Epithelial cell of esophagus (primary cell): ENCODE measurements around the gene BABAM1.
A peak's percentile ranks its signal among the peaks of the same experiment; 100 is the strongest.

Experiments used
- DNase-seq: peaks from one replicate; pipeline ENCODE4 v3.0.0; 2010; ENCODE audit warnings: low read depth
- H3K4me3 ChIP-seq: 2 replicates; pipeline ENCODE4 v1.5.1; 2011; ENCODE audit warnings: mild to moderate bottlenecking, low read length, control low read depth
- CTCF ChIP-seq: IDR thresholded peaks from 2 replicates; pipeline ENCODE4 v1.5.1; 2011; ENCODE audit warnings: low read depth, mild to moderate bottlenecking, low read length, control low read depth, inconsistent platforms; ENCODE audit not compliant: insufficient read depth; ENCODE audit errors: missing control alignments

Gene BABAM1

DNA sequence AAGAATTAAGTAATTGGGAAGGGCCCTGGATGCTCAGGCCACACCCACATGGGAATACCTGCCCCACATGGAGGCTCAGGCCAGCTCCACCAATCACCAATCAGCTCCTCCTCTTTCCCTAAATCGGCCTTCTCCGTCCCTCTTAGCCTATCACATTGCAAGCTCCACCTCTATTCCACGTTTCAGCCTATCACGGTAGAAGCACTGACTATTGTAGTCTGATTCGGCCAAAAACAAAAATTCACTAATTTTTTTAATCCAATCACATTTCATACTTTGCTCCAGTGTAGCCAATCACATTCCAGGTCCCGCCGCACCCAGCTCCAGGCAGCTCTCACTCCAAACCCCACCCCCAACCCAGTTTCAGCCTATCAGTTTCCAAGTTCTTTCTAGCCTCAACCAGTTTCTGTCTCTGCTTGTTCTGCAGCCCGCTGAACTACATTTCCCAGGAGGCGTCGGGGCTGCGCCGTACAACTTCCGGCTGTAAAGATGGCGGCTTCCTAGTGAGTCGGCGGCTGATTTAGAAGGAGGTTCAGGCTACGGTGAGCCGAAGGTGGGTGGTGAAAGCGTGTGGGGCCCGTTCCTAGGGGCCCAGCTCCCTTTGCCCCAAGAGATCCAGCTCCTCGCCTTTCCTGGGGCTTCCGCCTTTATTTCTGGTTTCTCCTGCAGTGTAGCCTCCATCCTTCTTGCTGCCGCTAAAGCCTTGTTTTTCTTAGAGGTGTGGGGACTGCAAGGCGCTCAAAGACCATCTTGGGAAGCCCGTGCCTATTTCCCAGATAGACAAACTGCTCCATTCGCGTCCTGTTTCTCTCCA is at the start of gene BABAM1:
Gene BABAM1 (plus strand): TSS at position 469 of the 814 bp plus-strand sequence. CDS start 1,364 bp downstream, outside the sequence.
- peak; percentile 99 for DNase-seq
- peak within 1 kb of the TSS; percentile 99 for H3K4me3 ChIP-seq
- TF ChIP-seq CTCF = peak; percentile 1

DNA sequence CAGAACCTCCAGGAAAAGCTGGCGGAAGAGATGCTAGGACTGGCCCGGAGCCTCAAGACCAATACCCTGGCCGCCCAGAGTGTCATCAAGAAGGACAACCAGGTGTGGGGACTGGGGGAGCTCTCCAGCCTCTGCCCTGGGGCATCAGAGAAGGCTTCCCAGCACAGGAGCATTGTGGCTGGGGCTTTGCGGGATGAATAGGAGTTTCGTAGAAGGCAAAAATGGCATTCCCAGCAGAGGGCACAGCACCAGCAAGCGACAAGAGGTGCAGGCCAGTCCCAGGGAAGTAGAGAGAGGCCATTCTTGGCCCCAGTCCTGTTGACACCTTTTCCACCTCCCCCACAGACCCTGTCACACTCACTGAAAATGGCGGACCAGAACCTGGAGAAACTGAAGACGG is 48.0 kb upstream of the BABAM1 start:
- no peak for DNase-seq
- H3K4me3 ChIP-seq = no peak overlapping the region
- no peak for TF ChIP-seq CTCF

DNA sequence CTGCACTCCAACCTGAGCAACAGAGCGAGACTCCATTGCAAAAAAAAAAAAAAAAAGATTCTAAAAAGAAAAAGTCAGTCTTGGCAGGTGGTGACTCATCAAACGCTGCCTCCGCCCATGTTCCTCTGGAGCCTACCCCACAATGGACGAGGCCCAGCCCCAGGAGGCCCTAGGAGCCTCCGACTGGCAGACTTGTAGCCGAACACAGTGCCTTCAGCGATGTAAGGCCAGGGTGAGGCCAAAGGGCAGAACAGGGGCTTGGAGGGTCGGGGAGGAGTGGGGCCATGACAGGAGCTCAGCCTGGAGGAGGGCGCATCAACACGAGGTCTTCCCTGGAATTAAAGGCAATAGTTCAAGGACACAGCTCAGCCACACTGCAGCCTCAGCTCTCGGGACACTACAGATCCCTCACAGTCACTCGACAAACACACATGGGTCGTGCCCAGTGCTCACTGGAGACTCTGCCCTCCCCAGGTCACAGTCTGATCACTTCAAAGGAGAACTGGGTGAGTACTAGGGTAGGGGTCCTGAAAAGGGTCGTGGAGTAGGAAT is 47.0 kb upstream of the BABAM1 start:
- DNase-seq = peak; percentile 73
- TF ChIP-seq CTCF = no peak
- no peak overlapping the region for H3K4me3 ChIP-seq

GRCh38 chr19:17225053-17225452 is 42.2 kb upstream of the BABAM1 start:
- no peak overlapping the region for H3K4me3 ChIP-seq
- no peak for DNase-seq

GRCh38 chr19:17226002-17226933 is 41.0 kb upstream of the BABAM1 start, which contains the start of gene OCEL1:
OCEL1 (plus strand) TSS chr19:17226226; CDS start chr19:17226248, 22 bp downstream.
- TF ChIP-seq CTCF = no peak
- H3K4me3 ChIP-seq = peak within 1 kb of the TSS; percentile 75
- DNase-seq = peak; percentile 98

More at GRCh38 chr19:17225053-17225452, 42.2 kb upstream of the BABAM1 start:
- no peak for TF ChIP-seq CTCF

GRCh38 chr19:17227798-17228367 is 39.4 kb upstream of the BABAM1 start:
- DNase-seq = no peak

More at GRCh38 chr19:17227798-17228367, 39.4 kb upstream of the BABAM1 start:
- TF ChIP-seq CTCF = no peak
- no peak overlapping the region for H3K4me3 ChIP-seq
